Measurements from ENCODE around the gene KRTAP19-7. TPM values are rescaled to one million over a fixed set of nuclear protein-coding genes. Genes with fewer than 3 reads are reported as not detected.

Gene KRTAP19-7
- total and polyA plus RNA-seq, 10 of the 15 experiments (the other 5 are each of a cell fraction or from before 2014, with no cell fraction given): not detected

GRCh38 chr21:30561957-30562356, 843 bp upstream of the KRTAP19-7 start (continued):
- TF ChIP-seq BCLAF1 (IDR thresholded peaks at IDR 0.05) (no peak), USF1 (IDR thresholded peaks at IDR 0.05; ENCODE audit: borderline replicate concordance, extremely low read length, insufficient read depth, low read depth, low read length) (no peak), HDAC2 (IDR thresholded peaks at IDR 0.05) (no peak), EED (IDR thresholded peaks at IDR 0.05; ENCODE audit: low read depth) (no peak), ZBTB11 (CRISPR knock-in tag; IDR thresholded peaks at IDR 0.05) (no peak), ZNF274 (IDR thresholded peaks at IDR 0.05; ENCODE audit: insufficient read depth, insufficient read length) (no peak), MXI1 (IDR thresholded peaks at IDR 0.05; ENCODE audit: low read depth, low read length) (no peak), NKRF (conservative IDR thresholded peaks at IDR 0.05) (no peak), ZBED1 (IDR thresholded peaks at IDR 0.05; ENCODE audit: borderline replicate concordance) (no peak), MEF2A (IDR thresholded peaks at IDR 0.05; ENCODE audit: insufficient read depth, low read depth, low read length) (no peak), CEBPB (IDR thresholded peaks at IDR 0.05; ENCODE audit: borderline replicate concordance in 1 of 2, low read depth in 2 of 2, low read length in 2 of 2) (no peak)
- TF ChIP-seq, protein P1, sequence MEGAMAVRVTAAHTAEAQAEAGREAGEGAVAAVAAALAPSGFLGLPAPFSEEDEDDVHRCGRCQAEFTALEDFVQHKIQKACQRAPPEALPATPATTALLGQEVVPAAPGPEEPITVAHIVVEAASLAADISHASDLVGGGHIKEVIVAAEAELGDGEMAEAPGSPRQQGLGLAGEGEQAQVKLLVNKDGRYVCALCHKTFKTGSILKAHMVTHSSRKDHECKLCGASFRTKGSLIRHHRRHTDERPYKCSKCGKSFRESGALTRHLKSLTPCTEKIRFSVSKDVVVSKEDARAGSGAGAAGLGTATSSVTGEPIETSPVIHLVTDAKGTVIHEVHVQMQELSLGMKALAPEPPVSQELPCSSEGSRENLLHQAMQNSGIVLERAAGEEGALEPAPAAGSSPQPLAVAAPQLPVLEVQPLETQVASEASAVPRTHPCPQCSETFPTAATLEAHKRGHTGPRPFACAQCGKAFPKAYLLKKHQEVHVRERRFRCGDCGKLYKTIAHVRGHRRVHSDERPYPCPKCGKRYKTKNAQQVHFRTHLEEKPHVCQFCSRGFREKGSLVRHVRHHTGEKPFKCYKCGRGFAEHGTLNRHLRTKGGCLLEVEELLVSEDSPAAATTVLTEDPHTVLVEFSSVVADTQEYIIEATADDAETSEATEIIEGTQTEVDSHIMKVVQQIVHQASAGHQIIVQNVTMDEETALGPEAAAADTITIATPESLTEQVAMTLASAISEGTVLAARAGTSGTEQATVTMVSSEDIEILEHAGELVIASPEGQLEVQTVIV (IDR thresholded peaks at IDR 0.05; ENCODE audit: borderline replicate concordance, partially characterized antibody): no peak
- TF ChIP-seq, protein P2, sequence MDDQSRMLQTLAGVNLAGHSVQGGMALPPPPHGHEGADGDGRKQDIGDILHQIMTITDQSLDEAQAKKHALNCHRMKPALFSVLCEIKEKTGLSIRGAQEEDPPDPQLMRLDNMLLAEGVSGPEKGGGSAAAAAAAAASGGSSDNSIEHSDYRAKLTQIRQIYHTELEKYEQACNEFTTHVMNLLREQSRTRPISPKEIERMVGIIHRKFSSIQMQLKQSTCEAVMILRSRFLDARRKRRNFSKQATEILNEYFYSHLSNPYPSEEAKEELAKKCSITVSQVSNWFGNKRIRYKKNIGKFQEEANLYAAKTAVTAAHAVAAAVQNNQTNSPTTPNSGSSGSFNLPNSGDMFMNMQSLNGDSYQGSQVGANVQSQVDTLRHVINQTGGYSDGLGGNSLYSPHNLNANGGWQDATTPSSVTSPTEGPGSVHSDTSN (IDR thresholded peaks at IDR 0.05; ENCODE audit: insufficient replicate concordance, low read depth, low read length): no peak

Measured in GM12878 (cell line).